8988T (cell line): ENCODE results near the gene DLEC1.

ENCODE experiments used
- DNase-seq: peaks from one replicate; pipeline ENCODE4 v3.0.0; 2011

DLEC1 gene

GRCh38 chr3:38002940-38003339 lies 36.1 kb upstream of the DLEC1 start:
- DNase-seq: no peak

- DNase-seq: peak; percentile 84
These were observed 35.6 kb upstream of the DLEC1 start for GRCh38 chr3:38003371-38003816.

- no peak for DNase-seq
These were observed 35.1 kb upstream of the DLEC1 start for GRCh38 chr3:38003817-38004414.

GRCh38 chr3:38004415-38005075 lies 34.5 kb upstream of the DLEC1 start:
- DNase-seq: peak; percentile 77

GRCh38 chr3:38005076-38006020 lies 33.7 kb upstream of the DLEC1 start:
- no peak for DNase-seq

- no peak for DNase-seq
These were observed 33.0 kb upstream of the DLEC1 start for GRCh38 chr3:38006031-38006430.

- no peak for DNase-seq
These were observed 32.5 kb upstream of the DLEC1 start for GRCh38 chr3:38006445-38006995.

GRCh38 chr3:38007754-38008090 lies 31.3 kb upstream of the DLEC1 start:
- no peak for DNase-seq

GRCh38 chr3:38008191-38008701 lies 30.8 kb upstream of the DLEC1 start:
- no peak for DNase-seq

- DNase-seq: no peak
These were observed 29.9 kb upstream of the DLEC1 start for GRCh38 chr3:38008971-38009580.

- no peak for DNase-seq
These were observed 29.0 kb upstream of the DLEC1 start for GRCh38 chr3:38009807-38010591.

GRCh38 chr3:38011111-38011510 lies 27.9 kb upstream of the DLEC1 start:
- DNase-seq: no peak

- DNase-seq: no peak
These were observed 23.5 kb upstream of the DLEC1 start for GRCh38 chr3:38015485-38015884.

- DNase-seq: no peak
These were observed 23.0 kb upstream of the DLEC1 start for GRCh38 chr3:38015984-38016383.

GRCh38 chr3:38016410-38016809 lies 22.6 kb upstream of the DLEC1 start:
- DNase-seq: no peak

- DNase-seq: no peak
These were observed 22.1 kb upstream of the DLEC1 start for GRCh38 chr3:38016847-38017444.

- no peak for DNase-seq
These were observed 21.3 kb upstream of the DLEC1 start for GRCh38 chr3:38017445-38018295.

GRCh38 chr3:38018296-38019266 lies 20.4 kb upstream of the DLEC1 start:
- DNase-seq: no peak

GRCh38 chr3:38019658-38020341 lies 19.2 kb upstream of the DLEC1 start:
- no peak for DNase-seq
